WTC11 (cell line): Measurements from ENCODE around the gene MEGF9. TPM values are rescaled to one million over a fixed set of nuclear protein-coding genes. Genes with fewer than 3 reads are reported as not detected.

ENCODE experiments used
- ATAC-seq: fragments of 200-7000 bp; cut with Tn5 transposase; 2 replicates; pipeline ENCODE4 v1.10.0; 2021; ENCODE audit warnings: mild to moderate bottlenecking, moderate library complexity
- CTCF ChIA-PET: fragments of 300-600 bp; sonication (Branson Sonifier 250); formaldehyde crosslinking; loops from one replicate; lab custom pipeline; 2021; ENCODE audit warnings: antibody characterized with exemption; lab: Charles Lee
- POLR2A ChIA-PET: fragments of 350-600 bp; sonication (Branson Sonifier 250); formaldehyde crosslinking; loops from one replicate; lab custom pipeline; 2021; ENCODE audit warnings: antibody characterized with exemption; lab: Charles Lee
- DNase-seq: peaks from one replicate; pipeline ENCODE4 v3.0.0; 2021; ENCODE audit warnings: low spot score
- H3K27ac Mint-ChIP-seq: 2 replicates; pipeline ENCODE4 v1.8.0; 2021; ENCODE audit warnings: mixed read lengths
- H3K27me3 Mint-ChIP-seq: 2 replicates; pipeline ENCODE4 v1.8.0; 2021; ENCODE audit warnings: low read depth, mild to moderate bottlenecking, moderate library complexity, mixed read lengths
- H3K36me3 Mint-ChIP-seq: 2 replicates; pipeline ENCODE4 v1.8.0; 2021; ENCODE audit warnings: mixed read lengths
- H3K4me1 Mint-ChIP-seq: 2 replicates; pipeline ENCODE4 v1.8.0; 2022; ENCODE audit warnings: mixed read lengths
- H3K4me3 Mint-ChIP-seq: 2 replicates; pipeline ENCODE4 v1.8.0; 2021; ENCODE audit warnings: mild to moderate bottlenecking, moderate library complexity, mixed read lengths
- H3K9me3 Mint-ChIP-seq: 2 replicates; pipeline ENCODE4 v1.8.0; 2021; ENCODE audit warnings: mixed read lengths
- AFF4 ChIP-seq: sonication (generic); formaldehyde crosslinking; IDR thresholded peaks from 2 replicates; pipeline ENCODE4 v1.8.1; 2023; ENCODE audit warnings: mild to moderate bottlenecking, missing genetic modification reagents, borderline replicate concordance
- AR ChIP-seq: fragments of 250-450 bp; sonication (Bioruptor Pico); IDR thresholded peaks from 2 replicates; pipeline ENCODE4 v1.9.0; 2021; ENCODE audit warnings: mild to moderate bottlenecking
- ARID4B ChIP-seq: sonication (generic); formaldehyde crosslinking; IDR thresholded peaks from 2 replicates; pipeline ENCODE4 v1.8.0; 2023; ENCODE audit warnings: missing genetic modification reagents, mild to moderate bottlenecking, borderline replicate concordance
- CDX4 ChIP-seq: fragments of 250-450 bp; sonication (Bioruptor Pico); IDR thresholded peaks from 2 replicates; pipeline ENCODE4 v1.9.0; 2021; ENCODE audit warnings: moderate library complexity, mild to moderate bottlenecking, inconsistent platforms, borderline replicate concordance
- EMX1 ChIP-seq: fragments of 250-450 bp; sonication (Bioruptor Pico); IDR thresholded peaks from 2 replicates; pipeline ENCODE4 v1.8.0; 2021; ENCODE audit warnings: mild to moderate bottlenecking
- ERG ChIP-seq: fragments of 250-450 bp; sonication (Bioruptor Pico); IDR thresholded peaks from 2 replicates; pipeline ENCODE4 v1.8.0; 2021; ENCODE audit warnings: mild to moderate bottlenecking
- FOXP4 ChIP-seq: sonication (generic); formaldehyde crosslinking; IDR thresholded peaks from 2 replicates; pipeline ENCODE4 v1.8.0; 2022; ENCODE audit warnings: mild to moderate bottlenecking, missing genetic modification reagents
- GABPB1 ChIP-seq: sonication (generic); formaldehyde crosslinking; IDR thresholded peaks from 2 replicates; pipeline ENCODE4 v1.8.1; 2023; ENCODE audit warnings: mild to moderate bottlenecking, missing genetic modification reagents
- GRHL2 ChIP-seq: fragments of 250-450 bp; sonication (Bioruptor Pico); IDR thresholded peaks from 2 replicates; pipeline ENCODE4 v1.8.0; 2022; ENCODE audit warnings: mild to moderate bottlenecking, moderate library complexity; ENCODE audit not compliant: insufficient replicate concordance, severe bottlenecking
- GTF2I ChIP-seq: fragments of 250-450 bp; sonication (Bioruptor Pico); conservative IDR thresholded peaks from 2 replicates; pipeline ENCODE4 v1.4.0; 2021; ENCODE audit warnings: mild to moderate bottlenecking
- IRF1 ChIP-seq: sonication (generic); formaldehyde crosslinking; IDR thresholded peaks from 2 replicates; pipeline ENCODE4 v1.8.0; 2023; ENCODE audit warnings: missing genetic modification reagents
- JAZF1 ChIP-seq: fragments of 250-450 bp; sonication (Bioruptor Pico); IDR thresholded peaks from 2 replicates; pipeline ENCODE4 v1.9.0; 2021; ENCODE audit warnings: moderate library complexity, mild to moderate bottlenecking, inconsistent platforms
- JUN ChIP-seq: sonication (generic); formaldehyde crosslinking; IDR thresholded peaks from 2 replicates; pipeline ENCODE4 v1.8.0; 2023; ENCODE audit warnings: mild to moderate bottlenecking, missing genetic modification reagents
- OVOL2 ChIP-seq: fragments of 250-450 bp; sonication (Bioruptor Pico); IDR thresholded peaks from 2 replicates; pipeline ENCODE4 v1.9.0; 2021; ENCODE audit warnings: mild to moderate bottlenecking, borderline replicate concordance
- PRRX2 ChIP-seq: fragments of 250-450 bp; sonication (Bioruptor Pico); IDR thresholded peaks from 2 replicates; pipeline ENCODE4 v1.8.0; 2021; ENCODE audit warnings: mild to moderate bottlenecking
- RORB ChIP-seq: fragments of 250-450 bp; sonication (Bioruptor Pico); IDR thresholded peaks from 2 replicates; pipeline ENCODE4 v1.9.0; 2021; ENCODE audit warnings: mild to moderate bottlenecking
- SMAD4 ChIP-seq: sonication (generic); formaldehyde crosslinking; IDR thresholded peaks from 2 replicates; pipeline ENCODE4 v1.8.0; 2022; ENCODE audit warnings: mild to moderate bottlenecking, missing genetic modification reagents
- ZMAT4 ChIP-seq: fragments of 250-450 bp; sonication (Bioruptor Pico); IDR thresholded peaks from 2 replicates; pipeline ENCODE4 v1.9.0; 2021; ENCODE audit warnings: mild to moderate bottlenecking
- ZNF232 ChIP-seq: sonication (generic); formaldehyde crosslinking; IDR thresholded peaks from 2 replicates; pipeline ENCODE4 v1.8.0; 2022; ENCODE audit warnings: mild to moderate bottlenecking, missing genetic modification reagents
- ZNF512 ChIP-seq: sonication (generic); formaldehyde crosslinking; IDR thresholded peaks from 2 replicates; pipeline ENCODE4 v1.8.1; 2022; ENCODE audit warnings: missing genetic modification reagents, borderline replicate concordance
- total RNA-seq: library from RNA; stranded (reverse); gene quantifications from 3 replicates; pipeline ENCODE4 v1.2.3, GENCODE V29; 2021

MEGF9 gene
- total RNA-seq, 1 experiment from 2014 or later, result 0.92 TPM

GRCh38 chr9:120668399-120668798 is 45.9 kb downstream of the MEGF9 start:
- Mint-ChIP-seq H3K9me3 (peaks cover 4% of the 10 kb centered on the region; the same call in 1 of the 2 replicates), H3K27me3 (peaks cover 46% of the 10 kb centered on the region)
- no peak for ATAC-seq
- POLR2A ChIA-PET, result no interaction called here
- CTCF ChIA-PET, result no interaction called here
- no peak for TF ChIP-seq GRHL2 (CRISPR knock-in tag)
- TF ChIP-seq ZNF232 (CRISPR knock-in tag), result no peak
- TF ChIP-seq FOXP4 (CRISPR knock-in tag), result no peak
- TF ChIP-seq EMX1 (CRISPR knock-in tag), result no peak
- TF ChIP-seq SMAD4 (CRISPR knock-in tag), result no peak
- no peak for TF ChIP-seq GTF2I (CRISPR knock-in tag)
- TF ChIP-seq JAZF1 (CRISPR knock-in tag), result no peak
- TF ChIP-seq CDX4, result no peak
- TF ChIP-seq ERG, result no peak
- TF ChIP-seq ZNF512 (CRISPR knock-in tag), result no peak
- TF ChIP-seq GABPB1 (CRISPR knock-in tag), result no peak
- TF ChIP-seq ARID4B, result no peak
- no peak for TF ChIP-seq ZMAT4 (CRISPR knock-in tag)
- no peak for TF ChIP-seq JUN
- TF ChIP-seq AR (CRISPR knock-in tag), result no peak
- no peak for TF ChIP-seq OVOL2 (CRISPR knock-in tag)
- no peak for TF ChIP-seq RORB (CRISPR knock-in tag)
- TF ChIP-seq PRRX2 (CRISPR knock-in tag), result no peak
- no peak for TF ChIP-seq AFF4 (CRISPR knock-in tag)
- no peak for TF ChIP-seq IRF1 (CRISPR knock-in tag)
- TF ChIP-seq, all 79 proteins: peak for 0
- H3K36me3 Mint-ChIP-seq, result no peaks in the 10 kb centered on the region
- no peak overlapping the region for H3K4me3 Mint-ChIP-seq
- no peaks in the 10 kb centered on the region for H3K4me1 Mint-ChIP-seq
- no peak for DNase-seq
- H3K27ac Mint-ChIP-seq, result no peak overlapping the region
